ENCODE data around the gene VKORC1.

Gene VKORC1

DNA sequence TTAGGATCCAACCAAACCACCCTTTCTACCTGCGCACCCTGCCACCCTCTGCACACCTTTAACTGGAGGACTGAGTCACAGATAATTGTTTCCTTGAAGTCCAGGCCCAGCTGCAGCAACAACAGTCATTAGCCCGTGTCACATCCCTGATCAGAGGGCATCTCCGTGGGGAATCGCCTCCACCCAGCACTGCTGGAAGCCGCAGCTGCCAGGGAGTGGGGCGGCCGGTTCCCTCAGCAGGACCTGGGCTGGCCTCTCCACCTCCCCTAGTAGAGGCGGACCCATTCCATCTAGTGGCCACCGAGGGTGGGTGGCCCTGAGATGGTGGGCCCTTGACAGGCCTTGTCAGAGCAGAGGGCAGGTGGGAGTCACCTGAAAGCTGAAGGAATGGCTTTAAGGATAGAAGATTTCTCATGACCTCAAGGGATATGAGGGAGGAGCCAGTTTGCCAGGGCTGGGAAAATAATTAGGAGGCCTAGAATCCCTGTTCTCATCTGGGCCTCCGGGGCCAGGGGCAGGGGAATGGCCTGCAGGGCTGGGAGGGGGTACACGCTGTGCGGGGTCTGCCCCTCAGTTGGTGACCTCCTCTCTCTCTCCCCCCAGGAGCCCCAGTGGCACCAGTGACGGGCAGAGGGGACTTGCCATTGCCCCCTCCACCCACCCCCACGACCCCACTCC is 12.1 kb downstream of the VKORC1 start:
- no peak for DNase-seq (ENCODE audit: low read depth)

DNA sequence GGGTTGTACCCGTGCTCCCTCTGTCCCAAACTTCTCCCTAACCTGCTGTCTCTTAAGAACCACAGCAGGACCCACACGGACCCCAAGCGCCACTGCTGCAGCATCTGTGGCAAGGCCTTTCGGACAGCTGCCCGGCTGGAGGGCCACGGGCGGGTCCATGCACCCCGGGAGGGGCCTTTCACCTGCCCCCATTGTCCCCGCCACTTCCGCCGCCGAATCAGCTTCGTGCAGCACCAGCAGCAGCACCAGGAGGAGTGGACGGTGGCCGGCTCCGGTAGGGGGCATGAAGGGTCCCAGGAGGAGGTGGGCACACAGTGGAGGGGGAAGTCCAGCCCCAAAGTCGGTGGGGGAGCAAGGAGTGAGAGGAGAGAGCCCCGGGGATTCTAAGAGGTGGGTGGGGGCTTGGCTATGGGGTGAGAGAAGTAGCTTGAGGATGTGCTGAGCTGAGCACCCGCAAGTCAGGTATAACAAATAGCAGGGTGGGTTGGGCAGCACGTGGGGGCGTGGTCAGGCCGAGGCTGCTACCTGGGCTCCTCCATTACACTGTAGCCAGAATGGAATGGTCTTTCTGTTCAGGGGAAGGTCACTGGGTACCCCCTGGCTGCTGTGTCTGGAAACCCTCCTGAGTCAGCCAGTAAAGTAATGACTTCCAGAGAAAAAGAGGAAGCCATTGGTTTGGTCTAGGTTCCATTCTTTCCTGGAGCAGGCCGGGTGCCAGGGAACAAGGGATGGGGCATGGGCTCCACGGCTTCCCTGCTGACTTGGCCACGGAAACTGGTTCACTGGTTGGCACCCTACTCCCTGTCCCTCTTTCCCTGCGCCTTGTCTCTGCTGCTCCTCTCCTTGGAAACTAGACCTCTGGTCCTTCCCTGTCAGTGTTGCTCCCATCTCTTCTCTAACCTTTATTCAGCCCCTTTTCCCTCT is 12.9 kb downstream of the VKORC1 start:
- DNase-seq (ENCODE audit: low read depth) = no peak

DNA sequence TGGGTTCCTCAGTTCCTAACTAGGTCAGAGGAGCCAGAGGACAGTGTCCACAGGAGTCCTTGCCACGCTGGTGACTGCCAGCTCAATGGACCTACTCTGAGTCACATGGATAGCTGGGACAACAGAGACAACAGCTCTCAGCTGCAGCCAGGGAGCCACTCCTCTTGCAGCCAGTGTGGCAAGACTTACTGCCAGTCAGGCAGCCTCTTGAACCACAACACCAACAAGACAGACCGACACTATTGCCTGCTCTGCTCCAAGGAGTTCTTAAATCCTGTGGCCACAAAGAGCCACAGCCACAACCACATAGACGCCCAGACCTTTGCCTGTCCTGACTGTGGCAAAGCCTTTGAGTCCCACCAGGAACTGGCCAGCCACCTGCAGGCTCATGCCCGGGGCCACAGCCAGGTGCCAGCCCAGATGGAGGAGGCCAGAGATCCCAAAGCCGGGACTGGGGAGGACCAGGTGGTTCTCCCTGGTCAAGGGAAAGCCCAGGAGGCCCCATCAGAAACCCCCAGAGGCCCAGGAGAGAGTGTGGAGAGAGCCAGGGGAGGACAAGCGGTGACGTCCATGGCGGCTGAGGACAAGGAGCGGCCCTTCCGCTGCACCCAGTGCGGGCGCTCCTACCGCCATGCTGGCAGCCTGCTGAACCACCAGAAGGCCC is 13.7 kb downstream of the VKORC1 start:
- DNase-seq (ENCODE audit: low read depth) = no peak

DNA sequence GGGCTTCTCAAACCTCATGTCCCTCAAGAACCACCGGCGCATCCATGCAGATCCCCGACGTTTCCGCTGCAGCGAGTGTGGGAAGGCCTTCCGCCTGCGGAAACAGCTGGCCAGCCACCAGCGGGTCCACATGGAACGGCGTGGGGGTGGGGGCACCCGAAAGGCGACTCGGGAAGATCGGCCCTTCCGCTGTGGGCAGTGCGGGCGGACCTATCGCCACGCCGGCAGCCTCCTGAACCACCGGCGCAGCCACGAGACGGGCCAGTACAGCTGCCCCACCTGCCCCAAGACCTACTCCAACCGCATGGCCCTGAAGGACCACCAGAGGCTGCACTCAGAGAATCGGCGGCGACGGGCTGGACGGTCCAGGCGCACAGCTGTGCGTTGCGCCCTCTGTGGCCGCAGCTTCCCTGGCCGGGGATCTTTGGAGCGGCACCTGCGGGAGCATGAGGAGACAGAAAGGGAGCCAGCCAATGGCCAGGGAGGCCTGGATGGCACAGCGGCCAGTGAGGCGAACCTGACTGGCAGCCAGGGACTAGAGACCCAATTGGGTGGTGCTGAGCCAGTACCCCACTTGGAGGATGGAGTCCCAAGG is 14.5 kb downstream of the VKORC1 start:
- no peak for DNase-seq (ENCODE audit: low read depth)

DNA sequence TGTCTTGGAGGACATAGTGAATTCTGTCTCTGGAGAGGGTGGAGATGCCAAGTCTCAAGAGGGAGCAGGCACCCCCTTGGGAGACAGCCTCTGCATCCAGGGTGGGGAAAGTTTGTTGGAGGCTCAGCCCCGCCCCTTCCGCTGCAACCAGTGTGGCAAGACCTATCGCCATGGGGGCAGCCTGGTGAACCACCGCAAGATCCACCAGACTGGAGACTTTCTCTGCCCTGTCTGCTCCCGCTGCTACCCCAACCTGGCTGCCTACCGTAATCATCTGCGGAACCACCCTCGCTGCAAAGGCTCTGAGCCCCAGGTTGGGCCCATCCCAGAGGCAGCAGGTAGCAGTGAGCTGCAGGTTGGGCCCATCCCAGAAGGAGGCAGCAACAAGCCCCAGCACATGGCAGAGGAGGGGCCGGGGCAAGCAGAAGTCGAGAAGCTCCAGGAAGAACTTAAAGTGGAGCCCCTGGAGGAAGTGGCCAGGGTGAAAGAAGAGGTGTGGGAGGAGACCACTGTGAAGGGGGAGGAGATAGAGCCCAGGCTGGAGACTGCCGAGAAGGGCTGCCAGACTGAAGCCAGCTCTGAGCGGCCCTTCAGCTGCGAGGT is 15.2 kb downstream of the VKORC1 start:
- no peak for DNase-seq (ENCODE audit: low read depth)

DNA sequence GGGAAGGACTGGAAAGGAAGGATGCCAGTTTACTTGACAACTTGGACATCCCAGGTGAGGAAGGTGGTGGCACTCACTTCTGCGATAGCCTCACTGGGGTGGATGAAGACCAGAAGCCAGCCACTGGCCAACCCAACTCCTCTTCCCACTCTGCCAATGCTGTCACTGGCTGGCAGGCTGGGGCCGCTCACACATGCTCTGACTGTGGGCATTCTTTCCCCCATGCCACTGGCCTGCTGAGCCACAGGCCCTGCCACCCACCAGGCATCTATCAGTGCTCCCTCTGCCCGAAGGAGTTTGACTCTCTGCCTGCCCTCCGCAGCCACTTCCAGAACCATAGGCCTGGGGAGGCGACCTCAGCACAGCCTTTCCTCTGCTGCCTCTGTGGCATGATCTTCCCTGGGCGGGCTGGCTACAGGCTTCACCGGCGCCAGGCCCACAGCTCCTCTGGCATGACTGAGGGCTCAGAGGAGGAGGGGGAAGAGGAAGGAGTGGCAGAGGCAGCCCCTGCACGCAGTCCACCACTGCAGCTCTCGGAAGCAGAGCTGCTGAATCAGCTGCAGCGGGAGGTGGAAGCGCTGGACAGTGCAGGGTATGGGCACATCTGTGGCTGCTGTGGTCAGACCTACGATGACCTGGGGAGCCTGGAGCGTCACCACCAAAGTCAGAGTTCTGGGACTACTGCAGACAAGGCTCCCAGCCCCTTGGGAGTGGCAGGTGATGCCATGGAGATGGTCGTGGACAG is 15.8 kb downstream of the VKORC1 start:
- no peak for DNase-seq (ENCODE audit: low read depth)

DNA sequence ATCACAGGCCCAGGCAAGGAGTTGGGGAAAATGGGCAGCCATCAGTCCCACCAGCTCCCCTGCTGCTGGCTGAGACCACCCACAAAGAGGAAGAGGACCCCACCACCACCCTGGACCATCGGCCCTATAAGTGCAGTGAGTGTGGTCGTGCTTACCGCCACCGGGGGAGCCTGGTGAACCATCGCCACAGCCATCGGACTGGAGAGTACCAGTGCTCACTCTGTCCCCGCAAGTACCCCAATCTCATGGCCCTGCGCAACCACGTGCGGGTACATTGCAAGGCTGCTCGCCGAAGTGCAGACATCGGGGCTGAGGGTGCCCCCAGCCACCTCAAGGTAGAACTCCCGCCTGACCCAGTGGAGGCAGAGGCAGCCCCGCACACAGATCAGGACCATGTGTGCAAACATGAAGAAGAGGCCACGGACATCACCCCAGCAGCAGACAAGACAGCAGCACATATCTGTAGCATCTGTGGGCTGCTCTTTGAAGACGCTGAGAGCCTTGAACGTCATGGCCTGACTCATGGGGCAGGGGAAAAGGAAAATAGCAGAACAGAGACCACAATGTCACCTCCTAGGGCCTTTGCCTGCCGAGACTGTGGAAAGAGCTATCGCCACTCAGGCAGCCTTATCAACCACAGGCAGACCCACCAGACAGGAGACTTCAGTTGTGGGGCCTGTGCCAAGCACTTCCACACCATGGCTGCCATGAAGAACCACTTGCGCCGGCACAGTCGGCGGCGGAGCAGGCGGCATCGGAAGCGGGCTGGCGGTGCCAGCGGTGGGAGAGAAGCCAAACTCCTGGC is 16.8 kb downstream of the VKORC1 start:
- no peak for DNase-seq (ENCODE audit: low read depth)

DNA sequence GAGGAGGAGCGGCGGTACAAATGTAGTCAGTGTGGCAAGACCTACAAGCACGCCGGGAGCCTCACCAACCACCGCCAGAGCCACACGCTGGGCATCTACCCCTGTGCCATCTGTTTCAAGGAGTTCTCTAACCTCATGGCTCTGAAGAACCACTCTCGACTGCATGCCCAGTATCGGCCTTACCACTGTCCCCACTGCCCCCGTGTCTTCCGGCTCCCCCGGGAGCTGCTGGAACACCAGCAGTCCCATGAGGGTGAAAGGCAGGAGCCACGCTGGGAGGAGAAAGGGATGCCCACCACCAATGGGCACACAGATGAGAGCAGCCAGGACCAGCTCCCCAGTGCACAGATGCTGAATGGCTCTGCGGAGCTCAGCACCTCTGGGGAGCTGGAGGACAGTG is 17.6 kb downstream of the VKORC1 start:
- no peak for DNase-seq (ENCODE audit: low read depth)

DNA sequence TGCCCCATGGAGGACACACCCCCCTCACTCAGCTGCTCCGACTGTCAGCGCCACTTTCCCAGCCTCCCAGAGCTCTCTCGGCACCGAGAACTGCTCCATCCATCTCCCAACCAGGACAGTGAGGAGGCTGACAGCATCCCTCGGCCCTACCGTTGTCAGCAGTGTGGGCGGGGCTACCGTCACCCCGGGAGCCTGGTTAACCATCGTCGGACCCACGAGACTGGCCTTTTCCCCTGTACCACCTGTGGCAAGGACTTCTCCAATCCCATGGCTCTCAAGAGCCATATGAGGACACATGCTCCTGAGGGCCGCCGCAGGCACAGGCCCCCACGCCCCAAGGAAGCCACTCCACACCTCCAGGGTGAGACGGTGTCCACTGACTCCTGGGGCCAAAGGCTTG is 18.3 kb downstream of the VKORC1 start:
- DNase-seq (ENCODE audit: low read depth) = no peak

DNA sequence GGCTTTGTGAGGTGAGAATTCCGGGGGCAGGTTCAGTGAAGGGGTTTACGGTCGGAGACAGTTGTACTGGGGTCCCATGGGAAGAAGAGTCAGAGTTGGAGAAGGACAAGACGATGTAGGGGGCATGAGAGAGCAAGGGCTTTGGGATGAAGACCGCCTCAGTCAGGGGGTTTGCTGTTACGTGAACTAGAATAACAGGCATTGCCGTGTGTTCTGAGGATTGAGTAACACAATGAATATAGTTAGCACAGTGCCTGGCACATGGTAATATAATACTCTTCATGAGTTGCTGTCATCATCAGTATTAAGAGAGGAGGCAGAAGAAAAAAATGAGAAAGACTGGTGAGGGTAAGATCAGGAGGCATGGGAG is 19.8 kb downstream of the VKORC1 start:
- no peak for DNase-seq (ENCODE audit: low read depth)

DNA sequence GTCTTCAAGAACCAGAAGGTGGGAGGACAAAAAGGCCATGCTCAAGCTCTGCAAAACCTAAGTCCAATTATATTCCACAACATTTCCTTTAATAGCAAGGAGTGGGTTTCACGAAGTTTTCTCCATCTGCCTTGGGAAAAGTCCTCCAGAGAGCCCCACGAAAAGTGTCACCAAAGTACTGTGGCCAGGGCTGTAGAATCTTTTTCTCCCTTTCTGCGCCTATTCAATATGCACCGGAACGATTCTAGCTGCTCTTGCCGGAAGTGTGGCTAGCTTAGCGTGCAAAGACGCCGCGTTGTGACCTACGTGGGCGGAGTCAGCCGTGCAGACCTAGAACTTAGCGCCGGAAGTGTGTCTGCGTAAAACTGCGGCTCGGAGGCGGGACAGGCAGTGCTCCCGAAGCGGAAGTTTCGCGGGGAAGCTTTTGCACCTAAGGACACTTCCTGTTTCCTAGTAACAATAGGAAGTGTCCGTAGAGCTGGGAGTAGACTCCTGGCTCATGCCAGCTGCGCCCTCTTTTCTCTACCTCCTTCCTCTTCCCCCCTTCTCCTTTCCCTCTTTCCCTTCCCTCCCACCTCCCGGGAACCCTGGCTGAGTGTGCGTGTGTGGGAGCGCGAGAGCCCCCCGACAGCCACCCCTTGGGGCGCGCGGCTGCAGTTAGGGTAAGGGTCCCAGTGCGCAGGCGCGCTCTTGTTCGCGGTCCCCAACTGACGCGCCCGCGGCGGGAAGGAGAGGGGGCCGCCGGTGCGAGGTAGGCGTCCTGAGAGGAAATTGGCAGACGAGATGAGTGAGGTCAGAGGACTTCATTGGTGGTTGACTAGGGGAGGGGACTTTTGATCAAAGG is 20.4 kb downstream of the VKORC1 start, which contains the start of the genes ZNF646 and ZNF668:
Gene ZNF646, plus strand, starts transcription at position 453 of the 844 bp plus-strand sequence. CDS start 1,903 bp downstream, outside the sequence.
Gene ZNF668, minus strand, starts transcription at position 271 of the 844 bp plus-strand sequence. CDS start 9,781 bp downstream, outside the sequence.
- DNase-seq (ENCODE audit: low read depth) = peak; percentile 97

DNA sequence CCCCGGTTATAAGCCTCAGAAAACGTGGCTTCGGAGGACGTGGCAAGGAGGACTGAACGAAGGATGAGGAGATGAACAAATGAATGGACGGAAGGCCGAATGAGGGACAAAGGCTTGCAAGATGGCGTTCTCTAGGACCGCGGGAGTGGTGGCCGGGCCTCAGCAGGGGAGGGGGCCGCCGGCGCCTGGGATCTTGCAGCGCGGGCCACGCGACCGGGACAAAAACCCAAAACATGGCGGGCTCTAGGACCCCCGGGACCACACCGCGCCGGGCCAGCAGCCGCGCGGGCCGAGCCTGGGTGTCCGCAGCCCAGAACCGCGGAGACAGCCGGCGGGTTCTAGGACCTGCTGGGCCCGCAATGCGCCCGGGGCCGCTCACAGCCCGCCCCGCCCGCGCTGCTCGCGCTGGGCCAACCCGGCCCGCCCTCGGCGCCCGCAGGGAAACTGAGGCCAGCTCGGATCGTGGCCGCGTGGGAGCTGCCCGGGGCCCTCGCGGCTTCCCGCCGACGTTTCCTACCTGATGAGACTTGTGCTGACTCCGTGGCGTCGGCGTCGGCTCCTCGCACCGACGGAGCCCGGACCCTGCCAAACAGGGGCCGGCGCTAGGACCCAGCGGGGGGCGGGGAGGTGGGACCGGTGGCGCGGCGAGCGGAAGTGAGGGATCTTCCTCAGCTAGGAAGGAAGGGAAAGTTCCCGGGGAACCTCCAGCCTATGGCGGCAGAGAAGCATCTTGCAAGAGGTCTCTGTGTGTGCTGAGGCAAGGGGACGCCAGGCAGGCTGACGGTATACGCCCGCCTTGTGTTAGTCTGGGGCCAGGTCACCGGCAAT is 21.2 kb downstream of the VKORC1 start:
- peak; percentile 82 for DNase-seq (ENCODE audit: low read depth)

DNA sequence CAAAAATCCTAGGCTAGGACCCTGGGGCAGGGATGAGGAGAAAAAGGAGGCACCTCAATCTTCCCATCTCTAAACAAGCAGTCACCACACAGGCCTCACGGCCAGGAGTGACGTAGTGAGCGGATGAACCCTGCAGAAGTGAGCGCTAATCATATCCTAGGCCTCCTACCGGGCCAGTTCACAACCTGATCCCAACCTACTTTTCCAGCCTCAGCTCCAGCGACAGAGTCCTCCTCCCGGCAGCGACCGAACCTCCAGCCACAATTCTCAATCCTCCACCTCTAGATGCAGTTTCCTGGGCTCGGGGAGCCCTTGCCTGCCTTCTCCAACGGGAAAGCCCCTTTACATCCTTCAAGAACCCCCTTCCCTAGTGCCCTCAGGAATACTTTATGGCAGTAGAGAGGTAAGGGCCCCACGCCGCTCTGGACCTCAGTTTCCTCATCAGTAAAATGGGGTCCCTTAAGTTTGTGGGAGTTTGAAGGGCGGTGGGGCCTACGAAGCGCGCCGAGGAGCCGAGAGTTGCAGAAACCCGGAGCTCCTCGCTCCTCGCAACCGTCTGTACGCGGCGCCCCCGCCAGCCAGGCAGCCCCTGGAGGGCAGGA is 22.0 kb downstream of the VKORC1 start:
- DNase-seq (ENCODE audit: low read depth) = no peak

DNA sequence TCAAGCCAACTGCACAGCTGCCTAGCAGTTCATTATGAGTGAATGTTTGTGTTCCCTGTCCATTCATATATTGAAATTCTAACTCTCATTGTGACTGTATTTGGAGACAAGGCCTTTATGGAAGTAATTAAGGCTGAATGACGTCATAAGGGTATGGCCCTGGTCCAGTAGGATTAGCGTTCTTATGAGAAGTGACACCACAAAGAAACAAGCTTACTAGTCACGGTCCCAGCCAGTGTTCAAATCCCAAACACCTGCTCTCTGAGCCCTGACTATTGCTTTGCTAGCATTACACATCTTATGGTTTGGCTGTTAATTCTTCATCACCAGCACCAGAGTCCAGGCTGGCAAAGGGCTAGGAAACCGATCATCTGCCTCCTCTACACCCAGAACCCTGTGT is 22.7 kb downstream of the VKORC1 start:
- no peak for DNase-seq (ENCODE audit: low read depth)

DNA sequence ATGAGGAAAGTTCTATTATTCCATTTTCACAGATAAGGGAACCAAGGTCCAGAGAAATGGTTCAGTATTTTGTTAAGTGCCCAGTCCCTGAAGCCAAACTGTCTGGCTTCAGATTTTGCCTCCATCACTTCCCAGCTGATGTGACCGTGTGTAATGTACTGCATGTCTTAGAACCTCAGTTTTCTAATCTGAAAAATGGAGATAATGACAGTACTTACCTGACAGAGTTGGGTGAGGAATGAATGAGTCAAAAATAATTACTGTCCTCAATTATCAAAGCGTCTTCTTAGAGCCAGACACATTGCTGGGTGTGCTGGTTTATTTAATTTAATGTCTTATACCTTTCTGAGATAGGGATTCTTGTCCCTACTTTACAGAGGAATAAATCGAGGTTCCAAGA is 27.3 kb downstream of the VKORC1 start:
- DNase-seq (ENCODE audit: low read depth) = no peak

DNA sequence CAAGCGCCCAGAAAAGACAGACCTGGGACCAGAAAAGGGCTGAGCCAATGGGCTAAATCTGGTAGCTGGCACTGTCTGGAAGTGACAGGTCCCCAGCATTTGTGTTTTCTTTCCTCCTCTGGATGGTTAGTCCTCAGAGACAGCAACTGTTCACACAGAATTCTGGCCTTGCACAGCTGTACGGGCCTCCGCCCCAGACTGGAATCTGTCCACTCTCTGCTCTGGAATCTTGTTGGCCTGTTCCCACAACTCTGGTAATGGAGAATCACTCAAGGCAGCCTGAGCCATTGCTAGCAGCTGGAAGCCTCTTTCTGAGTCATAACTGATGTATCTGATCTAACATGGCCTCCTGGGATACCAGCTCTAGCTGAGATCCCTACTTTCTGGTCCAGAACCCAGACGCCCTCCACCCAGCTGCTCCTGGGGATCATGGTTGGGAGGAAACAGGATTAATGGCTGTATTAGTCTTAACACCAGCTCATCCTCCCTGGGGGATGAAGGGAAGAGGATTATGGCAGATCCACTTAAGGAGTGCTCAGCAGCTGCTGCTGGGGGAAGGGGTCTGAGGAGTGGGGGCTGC is 29.6 kb downstream of the VKORC1 start:
- DNase-seq (ENCODE audit: low read depth) = no peak

DNA sequence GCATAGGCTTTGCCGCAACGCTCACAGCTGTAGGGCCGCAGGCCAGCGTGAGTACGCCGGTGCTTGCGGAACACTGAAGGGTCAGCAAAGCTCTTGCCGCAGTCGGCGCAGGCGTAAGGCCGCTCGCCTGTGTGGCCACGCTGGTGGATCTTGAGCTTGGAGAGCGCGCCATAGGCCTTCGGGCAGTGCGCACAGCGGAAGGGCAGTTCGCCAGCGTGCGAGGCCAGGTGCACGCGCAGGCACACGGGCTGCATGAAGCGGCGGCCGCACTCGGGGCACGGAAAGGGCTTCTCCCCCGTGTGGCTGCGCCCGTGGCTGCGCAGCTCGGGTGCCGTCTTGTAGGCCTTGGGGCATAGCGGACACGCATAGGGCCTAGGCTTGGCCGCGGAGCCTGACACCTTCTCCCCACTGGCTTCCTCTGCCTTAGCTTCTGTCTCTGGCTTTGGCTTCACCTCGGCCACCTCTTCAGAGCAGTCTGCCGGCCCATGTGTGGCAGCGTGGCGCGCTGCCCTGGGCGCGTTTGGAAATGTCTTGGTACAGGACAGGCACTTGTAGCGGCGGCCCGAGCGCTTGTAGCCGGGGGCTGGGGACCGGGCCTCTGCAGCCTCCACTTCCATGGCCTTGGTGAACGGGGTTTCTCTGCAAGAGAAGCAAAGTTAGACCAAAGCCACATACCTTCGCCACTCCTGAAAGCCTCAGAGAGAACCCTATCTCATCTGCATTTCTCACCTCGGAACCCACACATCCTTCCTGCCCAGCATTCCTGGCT is 30.6 kb downstream of the VKORC1 start:
- DNase-seq (ENCODE audit: low read depth) = no peak
